ENCODE results near the gene KYAT1. TPM values are rescaled to one million over a fixed set of nuclear protein-coding genes. Genes with fewer than 3 reads are reported as not detected.

The KYAT1 gene
- total RNA-seq, 1 donor from 2014 or later, result 7.1 TPM

- H3K36me3 ChIP-seq, result peaks cover 28% of the 10 kb centered on the region
- DNase-seq, result no peak
- intact Hi-C loops (cut with DNase I), result no loop called here
- H3K27me3 ChIP-seq (ENCODE audit: low read depth), result no peaks in the 10 kb centered on the region
- peak overlapping the region; percentile 75 for H3K27ac ChIP-seq
- no peaks in the 10 kb centered on the region for H3K9me3 ChIP-seq
- H3K4me3 ChIP-seq, result no peak overlapping the region
- peak in 1 of 2 donors; percentile 4 for ATAC-seq
- H3K4me1 ChIP-seq, result peaks cover 56% of the 10 kb centered on the region
- no peak for TF ChIP-seq CTCF (IDR thresholded peaks at IDR 0.05)
These were observed 20.1 kb upstream of the KYAT1 start for GRCh38 chr9:128901822-128902221.

GRCh38 chr9:128901379-128901778, 19.6 kb upstream of the KYAT1 start:
- intact Hi-C loops (cut with DNase I), result no loop called here
- H3K4me1 ChIP-seq, result peaks cover 56% of the 10 kb centered on the region

GRCh38 chr9:128899566-128900322, 18.0 kb upstream of the KYAT1 start:
- no peak for TF ChIP-seq CTCF (IDR thresholded peaks at IDR 0.05)
- Histone ChIP-seq H3K27me3 (ENCODE audit: low read depth) (no peaks in the 10 kb centered on the region), H3K4me3 (no peak overlapping the region), H3K27ac (peak overlapping the region; percentile 61), H3K4me1 (peaks cover 56% of the 10 kb centered on the region), H3K36me3 (peaks cover 45% of the 10 kb centered on the region), H3K9me3 (no peaks in the 10 kb centered on the region)
- ATAC-seq (peak; percentile 19 to 43), DNase-seq (no peak)
- intact Hi-C loops (cut with DNase I), result no loop called here

More at GRCh38 chr9:128901379-128901778, 19.6 kb upstream of the KYAT1 start:
- Histone ChIP-seq H3K9me3 (no peaks in the 10 kb centered on the region), H3K4me3 (no peak overlapping the region), H3K27me3 (ENCODE audit: low read depth) (no peaks in the 10 kb centered on the region), H3K36me3 (peaks cover 29% of the 10 kb centered on the region), H3K27ac (peak overlapping the region; percentile 75)
- ATAC-seq (no peak), DNase-seq (no peak)
- TF ChIP-seq CTCF (IDR thresholded peaks at IDR 0.05), result no peak

GRCh38 chr9:128898845-128899565, 17.3 kb upstream of the KYAT1 start:
- DNase-seq, result no peak
- H3K4me1 ChIP-seq, result peaks cover 51% of the 10 kb centered on the region
- no peak for ATAC-seq

GRCh38 chr9:128898382-128898781, 16.6 kb upstream of the KYAT1 start:
- TF ChIP-seq CTCF (IDR thresholded peaks at IDR 0.05), result no peak
- H3K9me3 ChIP-seq, result no peaks in the 10 kb centered on the region
- ATAC-seq (no peak), DNase-seq (no peak)
- H3K27ac ChIP-seq, result peak overlapping the region; percentile 61
- H3K27me3 ChIP-seq (ENCODE audit: low read depth), result no peaks in the 10 kb centered on the region
- peaks cover 58% of the 10 kb centered on the region for H3K36me3 ChIP-seq
- H3K4me3 ChIP-seq, result no peak overlapping the region
- intact Hi-C loops (cut with DNase I), result no loop called here
- H3K4me1 ChIP-seq, result peaks cover 55% of the 10 kb centered on the region

More at GRCh38 chr9:128898845-128899565, 17.3 kb upstream of the KYAT1 start:
- intact Hi-C loops (cut with DNase I), result no loop called here
- H3K27ac ChIP-seq, result peak overlapping the region; percentile 61
- no peak overlapping the region for H3K4me3 ChIP-seq
- H3K27me3 ChIP-seq (ENCODE audit: low read depth), result no peaks in the 10 kb centered on the region
- peaks cover 52% of the 10 kb centered on the region for H3K36me3 ChIP-seq
- TF ChIP-seq CTCF (IDR thresholded peaks at IDR 0.05), result no peak
- no peaks in the 10 kb centered on the region for H3K9me3 ChIP-seq

Data from lower lobe of right lung (tissue), 2 donors.